HTR-8/SVneo (cell line): ENCODE measurements around the gene CADPS2.

Source experiments
- DNase-seq: peaks from one replicate; pipeline ENCODE4 v3.0.0; 2011; ENCODE audit warnings: low spot score, mixed read lengths; ENCODE audit not compliant: insufficient read length
- FAIRE-seq: peaks from 2 replicates; lab custom pipeline; 2011; peaks lifted over from hg19 to GRCh38; lab: Jason Lieb, UNC

CADPS2 gene

DNA sequence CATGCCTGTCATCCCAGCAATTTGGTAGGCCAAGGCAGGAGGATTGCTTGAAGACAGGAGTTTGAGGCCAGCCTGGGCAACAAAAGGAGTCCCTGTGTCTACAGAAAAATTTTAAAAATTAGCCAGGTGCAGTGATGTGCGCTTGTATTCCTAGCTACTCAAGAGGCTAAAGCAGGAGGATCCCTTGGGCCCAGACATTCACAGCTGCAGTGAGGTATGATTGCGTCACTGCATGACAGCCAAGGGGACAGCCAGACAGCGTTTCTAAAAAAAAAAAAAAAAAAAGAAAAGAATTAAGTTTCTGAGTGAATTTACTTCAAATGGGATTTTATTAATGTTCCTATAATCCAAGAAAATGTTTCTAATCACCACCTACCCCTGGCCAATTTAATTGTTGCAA lies 96.1 kb downstream of the CADPS2 start:
- no peak for FAIRE-seq
- no peak for DNase-seq

DNA sequence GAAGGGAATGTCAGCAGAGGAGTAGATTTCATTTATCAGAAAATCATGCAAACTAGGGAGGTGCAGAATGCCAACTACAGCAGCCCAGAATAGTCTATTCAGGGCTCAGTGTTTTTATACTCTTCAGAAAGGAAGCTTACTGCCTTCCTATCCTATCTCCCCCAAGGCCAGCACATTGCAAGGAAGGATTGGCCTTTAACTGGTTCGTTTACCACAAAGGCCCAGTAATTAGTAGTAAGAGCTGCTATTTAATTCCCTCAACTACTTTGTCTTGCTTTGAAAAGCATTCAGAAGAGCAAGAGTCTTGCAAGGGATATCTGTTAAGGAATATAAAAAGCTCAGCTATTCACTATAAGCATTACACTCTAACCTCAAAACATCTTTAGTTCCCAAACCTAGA lies 97.1 kb downstream of the CADPS2 start:
- no peak for FAIRE-seq
- DNase-seq: no peak

DNA sequence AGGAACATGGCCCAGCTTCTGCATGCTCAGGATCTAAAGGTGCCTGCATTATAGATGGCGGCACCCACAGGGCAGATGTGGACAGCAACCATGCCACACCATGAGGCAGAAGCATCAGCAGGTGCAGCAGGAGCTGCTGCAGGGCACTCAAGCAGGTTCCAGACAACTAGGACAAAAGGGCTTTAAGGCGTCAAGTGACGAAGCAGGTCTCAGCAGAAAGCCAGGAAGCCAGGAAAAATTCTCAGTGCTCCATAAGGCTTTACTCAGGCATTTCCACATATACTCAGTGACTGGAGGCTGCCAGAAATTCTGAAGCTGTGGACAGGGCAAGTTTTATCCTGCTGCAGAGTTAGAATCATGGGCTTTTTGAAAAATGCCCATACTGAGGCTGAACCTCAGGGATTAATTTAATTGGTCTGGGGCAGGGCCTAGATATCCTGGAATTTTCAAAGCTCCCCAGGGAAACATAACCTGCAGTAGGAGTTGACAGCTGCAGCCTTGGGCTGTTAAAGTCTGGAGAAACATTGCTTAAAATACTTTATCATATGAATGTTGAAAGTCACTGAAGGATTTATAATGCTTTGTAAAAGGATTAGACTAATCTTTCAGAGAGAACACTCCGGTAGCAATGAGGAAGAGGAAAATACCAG lies 115.4 kb downstream of the CADPS2 start:
- DNase-seq (no peak), FAIRE-seq (no peak)

DNA sequence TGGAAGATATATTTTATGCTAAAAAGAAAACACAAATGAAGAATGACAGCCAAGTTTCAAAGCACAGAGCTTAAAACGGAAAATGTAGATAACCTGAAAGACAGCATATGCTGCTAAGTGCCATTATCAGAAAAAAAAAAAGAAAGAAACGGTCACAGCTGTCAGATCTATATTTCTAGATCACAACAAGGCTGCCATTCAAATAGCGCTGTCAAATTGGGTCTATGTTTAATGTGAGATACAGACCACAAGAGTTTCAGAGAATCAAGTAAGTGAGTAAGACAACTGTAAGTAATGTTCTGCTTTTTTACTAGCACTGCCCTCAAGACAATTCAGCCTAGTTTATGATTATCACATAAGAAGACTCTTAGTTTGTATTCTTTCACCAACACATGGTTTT lies 117.4 kb downstream of the CADPS2 start:
- no peak for FAIRE-seq
- no peak for DNase-seq

DNA sequence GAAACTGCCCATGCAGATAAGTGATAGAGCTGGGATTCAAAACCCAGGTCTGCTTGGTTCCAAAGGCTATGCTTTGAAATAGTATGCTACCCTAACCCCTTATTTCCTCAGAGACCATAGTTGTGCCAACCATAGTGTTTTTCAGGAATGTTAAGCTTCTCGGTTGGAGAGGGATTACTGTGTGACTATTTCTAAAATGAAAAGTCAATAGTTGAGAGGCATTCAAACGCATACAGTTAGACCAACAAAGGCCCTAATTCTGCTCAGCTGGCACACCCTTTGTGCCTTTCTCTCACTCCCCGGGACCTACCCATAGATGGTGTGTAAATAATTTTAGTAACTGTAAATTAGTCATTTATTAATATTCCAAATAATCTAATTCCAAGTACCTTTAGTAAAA lies 118.9 kb downstream of the CADPS2 start:
- DNase-seq: no peak
- FAIRE-seq: no peak

DNA sequence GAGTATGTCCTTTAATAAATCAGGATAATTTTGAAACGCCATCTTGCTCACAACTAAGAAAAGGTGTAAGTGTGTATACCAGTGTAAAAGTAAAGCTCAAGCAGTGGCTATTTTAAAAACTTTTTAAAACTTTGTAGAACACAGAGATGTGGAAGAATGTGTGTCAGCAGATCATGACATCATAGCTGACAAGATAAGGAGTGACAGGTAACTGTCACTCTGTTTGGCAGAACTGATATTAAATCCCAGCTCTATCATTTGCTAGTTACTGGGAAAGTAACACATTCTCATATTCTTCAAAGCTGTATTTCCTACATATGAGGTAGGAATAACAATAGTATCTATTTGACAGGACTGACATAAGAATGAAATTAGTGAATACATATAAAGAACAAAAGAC lies 119.7 kb downstream of the CADPS2 start:
- DNase-seq: no peak
- no peak for FAIRE-seq

DNA sequence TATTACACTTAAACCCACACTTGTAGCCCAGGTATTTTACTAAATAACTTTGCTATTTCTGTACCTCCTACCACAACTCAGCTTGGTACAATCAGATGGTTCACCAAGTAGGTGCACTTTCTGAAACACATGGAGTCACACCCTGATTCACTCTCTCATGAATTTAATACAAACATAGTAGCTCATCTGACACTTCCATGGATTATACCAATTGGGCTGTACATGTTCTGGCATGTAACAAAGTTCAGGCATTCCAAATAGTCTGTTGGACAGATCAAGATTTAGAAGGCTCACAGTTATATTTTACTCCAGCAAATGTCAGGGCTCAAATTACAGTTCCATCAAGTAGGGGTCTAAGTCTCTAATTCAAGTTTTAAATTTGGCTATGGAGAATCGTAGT lies 121.4 kb downstream of the CADPS2 start:
- DNase-seq: no peak

DNA sequence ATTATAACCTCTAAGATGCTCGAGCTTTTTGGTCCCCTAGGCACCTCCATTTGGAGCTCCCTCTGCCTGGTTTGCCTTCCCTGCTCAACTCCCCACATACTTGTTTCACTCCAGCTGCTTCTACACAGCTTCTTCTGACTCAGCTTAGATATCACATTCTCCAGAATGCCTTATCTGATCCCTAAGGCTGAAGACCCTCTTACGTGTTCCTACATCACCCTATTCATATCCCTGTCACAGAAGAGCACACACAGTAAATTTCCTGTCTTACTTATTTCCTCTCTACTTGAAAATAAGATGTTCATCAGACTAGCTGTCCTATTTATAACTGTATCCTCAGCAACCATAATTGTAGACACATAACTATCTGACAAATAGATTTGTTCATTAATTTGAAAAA lies 122.2 kb downstream of the CADPS2 start:
- FAIRE-seq (no peak), DNase-seq (no peak)

More for the DNA sequence above, 121.4 kb downstream of the CADPS2 start:
- no peak for FAIRE-seq

DNA sequence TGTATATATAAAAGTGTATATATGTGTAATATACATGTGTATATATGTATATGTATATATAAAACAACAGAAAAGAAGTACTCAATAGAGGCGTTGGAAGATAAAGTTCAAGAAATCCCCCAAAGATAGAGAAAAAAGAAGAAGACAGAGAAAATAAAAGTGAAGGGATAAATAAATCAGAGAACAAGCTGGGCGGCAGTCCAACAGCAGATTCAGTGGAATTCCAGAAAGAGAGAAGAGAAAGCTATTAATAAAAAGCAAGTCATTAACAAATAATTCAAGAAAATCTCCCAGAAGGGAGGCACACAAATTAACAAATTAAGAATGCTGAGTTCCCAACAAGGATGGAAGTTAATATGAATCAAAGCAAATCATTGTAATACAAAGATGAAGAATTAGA lies 124.2 kb downstream of the CADPS2 start:
- DNase-seq (no peak), FAIRE-seq (no peak)

DNA sequence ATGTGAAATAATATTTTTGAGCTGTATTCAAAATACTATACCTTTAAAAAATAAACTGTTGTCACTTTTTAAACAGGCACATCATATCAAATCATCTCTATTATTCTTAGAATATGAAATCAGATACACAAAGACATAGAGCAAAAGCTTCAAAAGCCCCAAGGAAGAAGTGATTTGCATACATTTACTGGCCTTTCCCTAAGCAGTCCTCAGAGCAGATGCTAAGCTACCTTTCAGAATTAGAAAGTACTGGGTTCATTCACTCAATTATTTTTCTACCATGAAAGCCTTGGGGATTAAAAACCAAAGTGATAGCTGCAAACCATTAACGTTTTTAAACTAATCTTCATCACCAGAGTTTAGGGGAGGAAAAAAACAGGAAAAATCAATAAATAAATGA lies 127.8 kb downstream of the CADPS2 start:
- FAIRE-seq (no peak), DNase-seq (no peak)

DNA sequence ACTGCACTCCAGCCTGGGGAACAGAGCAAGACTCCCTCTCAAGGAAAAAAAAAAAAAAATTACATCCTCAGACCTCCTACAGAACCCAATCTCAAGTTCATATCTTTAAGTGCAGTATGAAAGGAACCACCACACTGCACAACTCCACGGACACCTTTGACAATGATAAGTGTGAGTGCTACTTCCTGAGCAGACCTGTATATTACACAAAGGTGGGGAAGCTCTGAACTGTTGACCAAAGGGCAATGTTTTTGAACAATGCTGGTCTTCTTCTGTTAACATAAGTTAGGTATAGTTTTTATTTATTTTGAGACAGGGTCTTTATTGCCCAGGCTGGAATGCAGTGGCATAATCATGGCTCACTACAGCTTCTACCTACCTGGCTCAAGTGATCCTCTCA lies 129.4 kb downstream of the CADPS2 start:
- DNase-seq: no peak
- FAIRE-seq: no peak

DNA sequence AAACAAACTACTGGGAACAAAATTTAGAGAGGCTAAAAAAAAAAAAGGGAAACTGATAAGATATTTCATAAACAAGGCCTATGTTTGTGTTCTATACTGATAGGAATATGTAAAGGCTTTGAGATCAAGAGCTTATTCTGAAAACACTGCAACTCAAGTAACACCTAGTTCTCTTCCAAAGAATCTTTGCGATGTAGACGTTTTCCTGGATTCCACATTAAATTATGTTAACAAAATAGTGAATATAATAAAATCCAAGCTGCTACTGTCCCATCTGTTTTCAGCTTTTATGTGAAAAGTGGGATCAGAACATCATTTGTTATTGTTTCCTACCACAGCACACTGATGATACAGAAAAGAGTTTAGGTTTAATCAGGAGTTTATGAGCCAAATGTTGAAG lies 130.6 kb downstream of the CADPS2 start:
- no peak for DNase-seq
- FAIRE-seq: no peak

DNA sequence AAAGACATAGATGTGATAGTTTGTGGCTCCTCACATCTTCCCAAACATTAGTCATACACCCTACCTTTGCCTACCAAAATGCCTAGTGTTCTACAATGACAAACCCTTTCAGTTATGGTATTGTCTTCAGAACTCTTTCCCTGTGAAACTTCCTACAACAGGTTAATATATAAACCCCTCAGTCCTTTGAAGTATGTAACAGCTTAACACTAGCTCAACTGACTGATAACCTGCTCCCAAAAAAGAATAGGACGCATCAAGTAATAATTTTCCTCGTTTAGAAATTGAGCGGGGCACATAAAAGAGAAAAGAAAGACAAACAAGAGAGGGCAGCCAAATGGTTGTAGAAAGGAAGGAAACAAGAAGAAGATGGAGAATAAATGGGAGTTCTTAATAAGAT lies 133.7 kb downstream of the CADPS2 start:
- FAIRE-seq (no peak), DNase-seq (no peak)

DNA sequence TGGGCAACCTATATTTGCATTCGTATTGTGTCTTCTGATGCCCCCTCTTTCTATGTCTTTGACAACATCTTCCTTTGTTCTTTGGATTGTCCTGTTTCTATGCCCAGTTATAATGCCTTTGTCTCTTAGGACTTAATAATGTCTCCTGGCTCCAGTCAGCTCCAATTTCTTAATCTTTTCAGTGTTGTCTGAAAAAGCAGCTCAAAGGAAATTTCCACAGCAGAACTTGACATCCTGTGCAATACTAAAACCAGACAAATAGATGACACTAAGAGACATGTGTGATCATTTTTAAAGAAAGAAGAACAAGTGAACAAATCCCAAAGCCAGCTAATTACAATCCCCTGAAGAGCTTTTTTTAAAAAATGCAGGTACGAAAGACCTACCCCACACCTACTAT lies 135.9 kb downstream of the CADPS2 start:
- DNase-seq (no peak), FAIRE-seq (no peak)

DNA sequence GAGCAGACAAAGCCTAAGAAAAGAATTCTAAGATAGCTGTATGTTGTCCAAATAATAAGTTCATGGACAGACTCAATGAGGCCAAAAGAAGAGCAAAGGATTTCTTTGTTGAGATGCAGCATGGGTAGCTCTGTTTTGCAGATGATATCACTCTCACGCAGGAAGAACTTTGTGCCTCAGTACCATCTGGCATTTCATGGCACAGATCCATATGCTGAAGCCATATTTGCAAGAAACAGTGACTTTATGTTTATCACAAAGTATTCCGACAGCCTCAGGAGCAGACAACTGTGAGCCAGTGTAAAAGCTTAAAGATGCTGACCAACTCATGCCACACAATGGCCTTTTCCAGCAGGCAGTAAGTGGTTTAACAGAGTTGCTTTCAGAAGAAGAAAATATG lies 138.1 kb downstream of the CADPS2 start:
- DNase-seq: no peak
- FAIRE-seq: no peak

DNA sequence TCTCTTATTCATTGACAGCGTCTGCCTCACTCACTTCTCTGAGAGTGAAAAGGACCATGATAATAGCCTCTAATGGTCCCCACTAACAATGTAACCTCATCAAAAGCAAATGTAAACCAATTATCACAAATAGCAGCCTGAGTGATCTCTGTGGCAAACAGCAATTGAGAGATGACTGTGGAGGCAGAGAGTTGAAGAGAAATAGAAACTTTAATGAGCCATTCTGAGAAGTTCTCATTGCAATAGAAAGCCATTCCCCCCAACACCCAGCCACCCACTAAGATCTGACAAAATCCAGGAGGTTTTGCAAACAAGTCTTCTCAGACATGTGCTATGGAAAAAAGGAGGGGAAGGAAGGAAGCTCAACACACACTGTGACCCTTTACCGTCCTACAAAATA lies 139.3 kb downstream of the CADPS2 start:
- DNase-seq (no peak), FAIRE-seq (no peak)

DNA sequence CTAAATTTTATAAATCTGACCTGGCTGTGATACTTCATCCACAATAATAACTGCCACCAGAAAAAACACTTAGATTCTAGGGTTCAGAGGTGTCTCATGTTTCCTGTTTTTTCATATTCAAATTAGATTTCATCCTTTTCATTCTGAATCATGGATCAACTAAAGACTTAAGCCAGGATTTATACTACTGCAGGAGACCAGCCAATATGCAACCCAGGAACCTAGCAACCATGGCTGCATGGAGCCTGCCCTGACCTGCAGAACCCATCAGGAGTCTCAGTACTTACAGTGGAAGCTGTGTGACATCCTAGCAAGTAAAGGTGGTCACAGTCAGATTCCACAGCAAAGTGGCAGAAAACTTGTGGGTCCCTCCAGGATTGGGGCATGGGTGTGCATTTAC lies 143.0 kb downstream of the CADPS2 start:
- FAIRE-seq (no peak), DNase-seq (no peak)

DNA sequence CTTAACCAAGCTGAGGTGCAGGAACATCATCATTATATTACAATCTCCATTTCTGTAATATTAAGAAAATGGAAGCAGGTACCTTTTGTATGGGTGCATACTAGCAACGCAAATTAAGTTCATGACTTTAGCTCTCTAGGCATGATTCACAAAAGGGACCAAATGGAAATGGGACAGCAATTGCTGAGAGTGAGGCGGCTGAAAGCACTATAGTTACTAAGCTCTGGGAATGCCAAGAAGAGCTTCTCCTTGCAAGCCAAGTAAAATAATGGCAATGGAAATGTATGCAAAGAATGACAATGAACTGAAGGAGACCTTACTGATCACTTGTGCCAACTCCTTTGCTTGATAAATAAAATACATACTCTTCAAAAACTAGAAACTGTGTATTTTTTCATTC lies 147.3 kb downstream of the CADPS2 start:
- FAIRE-seq (no peak), DNase-seq (no peak)

DNA sequence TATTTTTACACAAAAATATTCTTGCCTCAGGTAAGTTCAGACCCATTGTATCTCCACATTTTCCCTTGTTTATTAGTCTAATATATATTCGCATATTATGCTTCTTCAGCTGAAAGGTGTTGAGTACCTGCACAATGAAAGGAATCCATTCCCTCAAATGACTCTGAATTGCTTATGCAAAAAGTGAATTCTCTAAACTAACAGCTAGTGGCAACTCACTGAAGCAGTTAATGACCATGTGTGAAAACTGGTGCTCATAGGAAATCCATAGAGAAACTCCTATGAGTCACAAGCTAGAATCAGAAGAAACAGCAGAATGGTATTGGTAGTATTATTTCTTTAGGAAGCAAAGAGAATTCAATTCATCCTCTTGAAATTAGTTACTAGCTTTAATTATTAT lies 150.1 kb downstream of the CADPS2 start:
- no peak for DNase-seq
- no peak for FAIRE-seq

DNA sequence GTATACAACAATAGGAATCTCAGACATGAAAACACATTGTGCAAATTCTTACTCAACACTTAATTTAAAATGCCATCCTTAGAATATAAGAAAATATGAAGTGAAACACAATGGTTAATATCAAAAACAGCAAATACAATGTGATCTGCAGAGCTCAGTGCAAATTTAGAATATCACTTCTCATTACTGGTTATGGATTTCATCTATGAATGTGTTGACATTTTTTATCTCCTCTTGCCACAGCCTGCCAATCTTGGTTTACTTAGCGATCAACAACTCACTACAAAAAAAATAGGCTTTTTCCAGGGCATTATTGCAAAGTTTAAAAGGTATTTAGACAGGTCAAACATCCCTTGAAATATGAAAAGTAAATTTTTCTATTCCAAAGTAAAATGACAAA lies 158.5 kb downstream of the CADPS2 start:
- FAIRE-seq (no peak), DNase-seq (no peak)

DNA sequence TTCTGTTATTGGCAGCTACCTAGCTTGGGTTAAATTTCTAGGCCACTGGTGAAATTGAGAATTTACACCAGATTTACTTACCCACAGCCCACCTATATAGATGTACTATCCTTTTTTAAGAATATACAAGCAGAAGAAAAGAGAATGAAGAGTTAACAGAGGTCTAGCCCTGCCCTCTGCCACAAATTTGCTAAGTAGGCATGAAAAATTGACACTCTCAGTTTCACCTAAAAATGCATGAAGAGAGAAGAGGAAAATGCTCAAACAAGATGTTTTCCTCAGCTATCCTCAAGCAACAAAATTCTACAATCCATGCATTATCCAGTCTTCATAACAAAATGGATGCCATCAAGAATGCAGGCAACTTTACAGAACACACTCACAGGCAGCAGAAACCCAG lies 158.9 kb downstream of the CADPS2 start:
- FAIRE-seq (no peak), DNase-seq (no peak)

DNA sequence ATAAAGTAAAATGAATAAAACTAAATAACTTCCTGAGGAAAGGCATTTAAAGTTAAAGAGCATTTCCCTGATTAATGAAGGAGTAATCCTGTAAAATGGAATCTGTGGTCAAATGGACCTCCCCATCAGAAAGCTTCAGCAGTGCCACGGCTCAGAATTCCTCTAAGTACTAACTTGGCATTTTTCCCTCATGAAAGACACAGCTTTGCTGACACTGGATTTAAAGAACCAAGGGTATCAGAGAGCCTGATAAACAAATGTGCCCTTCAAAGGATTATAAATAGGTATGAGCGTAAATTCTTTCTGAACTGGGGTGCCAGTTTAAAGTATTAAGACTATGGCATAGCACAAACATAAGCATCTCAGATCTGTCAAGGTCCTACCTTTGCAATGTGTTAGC lies 159.4 kb downstream of the CADPS2 start:
- FAIRE-seq (no peak), DNase-seq (no peak)

DNA sequence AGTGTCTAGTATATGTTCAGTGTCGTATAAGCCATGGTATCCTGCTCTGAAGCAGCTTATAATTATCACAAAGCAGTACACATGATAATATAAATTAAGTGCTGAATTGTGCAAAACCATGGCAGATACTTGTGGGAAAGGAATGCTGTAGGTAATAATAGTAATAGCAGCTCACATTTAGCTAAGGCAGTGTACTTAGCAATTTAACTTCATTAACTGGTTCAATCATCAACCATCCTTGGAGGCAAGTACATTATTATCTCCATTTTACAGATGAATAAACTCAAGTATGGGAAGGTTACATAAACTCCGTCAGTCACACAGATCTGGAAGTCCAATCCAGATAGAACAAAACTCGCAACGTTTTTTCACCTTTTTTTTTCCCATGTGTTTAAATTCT lies 161.9 kb downstream of the CADPS2 start:
- FAIRE-seq: no peak

More for the DNA sequence above, 161.9 kb downstream of the CADPS2 start:
- DNase-seq: no peak
